GM12873 (cell line): ENCODE results near the gene DYNLL2.
A peak's percentile ranks its signal among the peaks of the same experiment; 100 is the strongest.

Source experiments
- TF ChIP-seq, protein P1 (sequence below): IDR thresholded peaks from 2 replicates; pipeline ENCODE4 v1.5.1; 2012; ENCODE audit warnings: low read depth, mild to moderate bottlenecking, moderate library complexity, low read length, control low read depth; ENCODE audit not compliant: insufficient read depth; ENCODE audit errors: missing control alignments

The DYNLL2 gene

DNA sequence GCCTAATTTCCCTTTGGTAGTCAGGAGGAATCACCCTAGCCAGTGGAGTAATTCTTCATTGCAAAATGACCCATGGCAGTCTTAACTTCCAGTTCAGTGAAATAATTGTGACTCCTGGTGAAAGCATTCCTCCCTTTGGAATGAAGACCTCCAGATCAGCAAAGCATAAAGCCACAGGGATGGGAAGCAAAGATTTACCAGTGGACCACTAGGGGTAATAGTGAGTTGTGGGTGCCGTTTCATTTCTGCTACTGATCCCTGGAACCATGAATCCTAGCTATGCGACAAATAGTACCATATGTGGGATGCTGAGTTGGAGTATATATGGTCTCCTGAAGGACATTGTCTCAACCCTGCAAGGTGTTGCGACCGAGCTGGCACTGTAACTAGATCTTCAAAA is 13.7 kb downstream of the DYNLL2 start:
- TF ChIP-seq, protein P1, sequence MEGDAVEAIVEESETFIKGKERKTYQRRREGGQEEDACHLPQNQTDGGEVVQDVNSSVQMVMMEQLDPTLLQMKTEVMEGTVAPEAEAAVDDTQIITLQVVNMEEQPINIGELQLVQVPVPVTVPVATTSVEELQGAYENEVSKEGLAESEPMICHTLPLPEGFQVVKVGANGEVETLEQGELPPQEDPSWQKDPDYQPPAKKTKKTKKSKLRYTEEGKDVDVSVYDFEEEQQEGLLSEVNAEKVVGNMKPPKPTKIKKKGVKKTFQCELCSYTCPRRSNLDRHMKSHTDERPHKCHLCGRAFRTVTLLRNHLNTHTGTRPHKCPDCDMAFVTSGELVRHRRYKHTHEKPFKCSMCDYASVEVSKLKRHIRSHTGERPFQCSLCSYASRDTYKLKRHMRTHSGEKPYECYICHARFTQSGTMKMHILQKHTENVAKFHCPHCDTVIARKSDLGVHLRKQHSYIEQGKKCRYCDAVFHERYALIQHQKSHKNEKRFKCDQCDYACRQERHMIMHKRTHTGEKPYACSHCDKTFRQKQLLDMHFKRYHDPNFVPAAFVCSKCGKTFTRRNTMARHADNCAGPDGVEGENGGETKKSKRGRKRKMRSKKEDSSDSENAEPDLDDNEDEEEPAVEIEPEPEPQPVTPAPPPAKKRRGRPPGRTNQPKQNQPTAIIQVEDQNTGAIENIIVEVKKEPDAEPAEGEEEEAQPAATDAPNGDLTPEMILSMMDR: peak; percentile 30

DNA sequence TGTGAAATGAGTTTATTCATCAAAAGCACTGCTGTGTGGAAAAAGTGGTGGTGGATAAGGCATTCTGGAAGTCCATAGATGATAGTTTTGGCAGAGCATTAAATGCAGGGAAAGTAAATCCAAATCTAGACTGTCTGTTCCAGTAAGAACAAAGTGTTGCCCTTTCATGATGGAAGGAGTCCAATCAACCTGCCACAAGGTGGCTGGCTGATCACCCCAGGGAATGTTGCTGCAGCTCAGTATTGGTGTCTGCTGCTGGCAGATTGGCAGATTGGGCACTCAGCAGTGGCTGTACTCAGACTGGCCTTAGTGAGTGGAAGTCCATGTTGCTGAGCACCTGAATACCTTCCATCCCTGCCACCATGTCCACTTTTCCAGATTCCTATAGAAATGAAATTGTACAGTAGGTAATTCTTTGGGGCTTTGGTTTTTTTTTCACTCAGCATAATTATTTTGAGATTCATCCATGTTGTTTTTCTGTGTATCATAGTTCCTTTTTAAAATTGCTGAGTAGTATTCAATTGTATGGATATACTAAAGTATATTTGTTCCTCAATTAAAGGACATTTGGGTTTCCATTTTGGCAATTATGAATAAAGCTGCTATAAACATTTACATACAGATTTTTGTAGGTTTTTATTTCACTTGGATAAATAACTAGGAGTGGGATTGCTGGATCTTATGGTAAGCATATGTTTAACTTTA is 14.3 kb downstream of the DYNLL2 start:
- TF ChIP-seq, protein P1: no peak

DNA sequence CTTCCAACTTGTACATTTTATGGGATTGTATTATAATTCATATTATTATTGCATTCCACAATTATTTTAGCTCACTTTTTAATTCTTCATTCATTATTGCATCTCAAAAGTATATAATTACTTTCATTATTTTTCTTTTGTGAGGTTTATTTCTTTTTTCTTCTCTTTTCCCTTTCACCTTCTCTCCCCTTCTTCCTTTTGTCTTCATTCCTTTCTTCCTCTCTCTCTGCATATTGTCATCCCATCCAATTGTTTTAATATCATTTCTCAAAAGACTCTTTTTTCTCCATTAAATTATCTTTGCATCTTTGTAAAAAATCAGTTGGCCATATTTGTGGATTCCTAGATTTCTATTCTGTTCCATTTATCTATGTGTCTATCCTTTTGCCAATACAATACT is 17.3 kb downstream of the DYNLL2 start:
- TF ChIP-seq, protein P1: no peak

DNA sequence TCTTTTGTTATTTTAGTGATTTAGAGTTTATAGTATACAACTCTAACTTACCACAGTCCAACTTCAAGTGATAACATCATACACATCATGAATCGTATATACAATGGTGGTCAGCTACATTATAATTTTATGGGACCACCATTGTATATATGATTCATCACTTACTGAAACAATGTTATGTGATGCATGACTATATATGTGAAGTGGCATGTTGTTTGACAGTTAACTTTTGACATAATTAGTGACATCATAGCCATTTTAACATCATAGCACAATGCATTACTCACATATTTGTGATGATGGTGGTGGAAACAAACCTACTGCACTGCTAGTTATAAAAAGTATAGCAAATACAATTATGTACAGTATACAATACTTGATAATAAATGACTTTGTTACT is 21.9 kb downstream of the DYNLL2 start:
- TF ChIP-seq, protein P1: no peak

DNA sequence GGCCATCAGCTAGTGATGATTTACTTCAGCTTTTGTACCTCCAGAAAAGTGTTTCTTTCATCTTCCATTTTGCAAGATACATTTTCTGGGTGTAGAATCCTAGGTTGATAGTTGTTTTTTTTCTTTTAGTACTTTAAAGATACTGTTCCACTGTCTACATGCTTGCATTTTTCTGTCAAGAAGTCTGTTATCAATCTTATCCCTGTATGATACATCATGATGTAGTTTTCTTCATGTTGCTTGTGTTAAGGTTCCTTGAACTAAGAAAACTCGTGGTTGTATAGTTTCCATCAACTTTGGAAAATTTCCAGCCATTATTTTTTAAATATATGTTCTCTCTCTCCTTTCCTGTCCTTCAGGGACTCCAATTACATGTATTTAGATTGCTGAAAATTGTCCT is 24.1 kb downstream of the DYNLL2 start:
- TF ChIP-seq, protein P1: no peak

DNA sequence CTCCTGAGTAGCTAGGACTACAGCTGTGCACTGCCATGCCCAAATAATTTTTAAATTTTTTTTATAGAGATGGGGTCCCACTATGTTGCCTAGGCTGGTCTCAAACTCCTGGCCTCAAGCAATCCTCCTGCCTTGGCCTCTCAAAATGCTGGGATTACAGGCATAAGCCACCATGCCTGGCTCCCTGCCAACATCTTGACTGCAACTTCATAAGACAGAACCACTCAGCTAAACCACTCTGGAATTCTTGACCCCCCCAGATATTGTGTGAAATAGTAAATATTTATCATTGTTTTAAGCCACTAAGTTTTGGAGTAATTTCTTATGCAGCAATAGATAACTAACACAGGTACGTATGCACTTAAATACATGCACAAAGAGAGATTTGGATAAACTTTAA is 26.0 kb downstream of the DYNLL2 start:
- TF ChIP-seq, protein P1: no peak

DNA sequence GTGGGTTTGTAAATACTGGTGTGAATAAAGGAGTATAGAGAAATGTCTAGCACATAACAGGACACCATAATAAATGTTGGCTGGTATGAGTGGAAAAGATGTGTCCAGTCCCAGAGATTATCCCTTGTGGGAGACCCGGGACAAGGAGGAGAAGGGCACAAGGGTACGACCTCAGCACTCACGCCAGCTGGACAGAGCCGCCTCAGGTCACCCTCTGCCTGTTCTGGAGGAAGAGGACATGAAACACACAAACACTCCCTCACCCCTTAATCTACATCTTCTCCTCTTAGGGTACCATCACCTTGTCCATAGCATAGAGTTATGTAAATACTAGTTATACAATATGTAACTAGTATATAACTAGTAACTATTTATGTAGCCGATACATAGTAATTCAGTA is 26.8 kb downstream of the DYNLL2 start:
- TF ChIP-seq, protein P1: no peak
